ENCODE measurements around the gene CNTD1. TPM values are rescaled to one million over a fixed set of nuclear protein-coding genes. Genes with fewer than 3 reads are reported as not detected.

Gene CNTD1
- total RNA-seq, 1 donor from 2014 or later = not detected

DNA sequence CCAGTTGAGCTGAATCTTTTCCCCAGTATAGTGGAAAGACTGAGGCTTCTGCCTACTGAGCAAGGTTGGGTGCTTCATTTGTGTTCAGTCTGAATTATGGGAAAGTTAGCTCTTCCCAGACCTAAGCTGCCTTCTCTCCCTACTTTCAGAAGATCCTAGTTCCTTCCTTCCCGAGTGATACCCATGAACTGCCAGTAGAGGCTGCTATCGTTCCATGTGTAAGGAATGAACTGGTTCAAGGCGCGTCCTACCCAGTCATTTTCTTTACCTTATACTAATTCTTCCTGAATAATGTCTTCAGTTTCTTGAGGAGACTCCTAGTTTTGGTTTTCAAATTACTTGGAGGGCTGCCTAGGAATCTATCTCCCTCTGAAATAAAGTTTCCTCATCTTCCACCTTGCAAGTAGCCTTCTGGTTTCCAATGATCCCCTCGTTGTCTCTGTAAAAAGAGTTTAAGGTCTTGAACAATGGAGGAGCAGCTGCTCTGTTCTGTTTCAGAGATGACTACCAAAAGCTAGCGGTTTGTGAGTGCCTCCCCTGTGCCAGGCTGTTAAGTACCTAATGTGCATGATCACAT lies 44.8 kb downstream of the CNTD1 start:
- H3K9me3 ChIP-seq (ENCODE audit: insufficient read depth, low read depth, low read length) = no peaks in the 10 kb centered on the region
- no peak overlapping the region for H3K4me3 Mint-ChIP-seq (ENCODE audit: unreplicated experiment)
- peaks cover 51% of the 10 kb centered on the region for H3K36me3 ChIP-seq (ENCODE audit: insufficient read depth, low read length)
- no peak overlapping the region for H3K4me2 ChIP-seq (ENCODE audit: low read length)
- no peak overlapping the region for H3K9ac ChIP-seq (ENCODE audit: low read length)
- DNase-seq (ENCODE audit: low read depth) = peak; percentile 28
- no peak for FAIRE-seq
- H3K27ac ChIP-seq (ENCODE audit: low read depth, low read length) = no peak overlapping the region
- peaks cover 5% of the 10 kb centered on the region for H3K4me1 Mint-ChIP-seq (ENCODE audit: low read depth, unreplicated experiment)
- H4K20me1 ChIP-seq (ENCODE audit: insufficient read depth, low read length) = peaks cover 59% of the 10 kb centered on the region
- no peak overlapping the region for H3K27ac Mint-ChIP-seq (ENCODE audit: unreplicated experiment)
- H3K36me3 Mint-ChIP-seq (ENCODE audit: low read depth, unreplicated experiment) = peaks cover 9% of the 10 kb centered on the region
- H3K27me3 ChIP-seq (ENCODE audit: insufficient read depth, low read length) = no peaks in the 10 kb centered on the region
- H2AFZ ChIP-seq (ENCODE audit: low read depth, low read length) = no peak overlapping the region
- TF ChIP-seq, protein P1, sequence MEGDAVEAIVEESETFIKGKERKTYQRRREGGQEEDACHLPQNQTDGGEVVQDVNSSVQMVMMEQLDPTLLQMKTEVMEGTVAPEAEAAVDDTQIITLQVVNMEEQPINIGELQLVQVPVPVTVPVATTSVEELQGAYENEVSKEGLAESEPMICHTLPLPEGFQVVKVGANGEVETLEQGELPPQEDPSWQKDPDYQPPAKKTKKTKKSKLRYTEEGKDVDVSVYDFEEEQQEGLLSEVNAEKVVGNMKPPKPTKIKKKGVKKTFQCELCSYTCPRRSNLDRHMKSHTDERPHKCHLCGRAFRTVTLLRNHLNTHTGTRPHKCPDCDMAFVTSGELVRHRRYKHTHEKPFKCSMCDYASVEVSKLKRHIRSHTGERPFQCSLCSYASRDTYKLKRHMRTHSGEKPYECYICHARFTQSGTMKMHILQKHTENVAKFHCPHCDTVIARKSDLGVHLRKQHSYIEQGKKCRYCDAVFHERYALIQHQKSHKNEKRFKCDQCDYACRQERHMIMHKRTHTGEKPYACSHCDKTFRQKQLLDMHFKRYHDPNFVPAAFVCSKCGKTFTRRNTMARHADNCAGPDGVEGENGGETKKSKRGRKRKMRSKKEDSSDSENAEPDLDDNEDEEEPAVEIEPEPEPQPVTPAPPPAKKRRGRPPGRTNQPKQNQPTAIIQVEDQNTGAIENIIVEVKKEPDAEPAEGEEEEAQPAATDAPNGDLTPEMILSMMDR (IDR thresholded peaks at IDR 0.05; ENCODE audit: insufficient read depth, low read depth, low read length) = peak; percentile 99
- TF ChIP-seq EZH2 (IDR thresholded peaks at IDR 0.05; ENCODE audit: insufficient read depth, low read length) = no peak
- no peaks in the 10 kb centered on the region for H3K79me2 ChIP-seq (ENCODE audit: insufficient read depth, low read length)
- no peaks in the 10 kb centered on the region for H3K9me3 Mint-ChIP-seq (ENCODE audit: unreplicated experiment)
- H3K27me3 Mint-ChIP-seq (ENCODE audit: low read depth, unreplicated experiment) = no peaks in the 10 kb centered on the region
- H3K4me1 ChIP-seq (ENCODE audit: insufficient read depth, low read length) = peaks cover 4% of the 10 kb centered on the region
- H3K4me3 ChIP-seq (ENCODE audit: insufficient read depth, low read depth, low read length) = no peak overlapping the region

- Mint-ChIP-seq H3K4me3 (ENCODE audit: unreplicated experiment) (no peak within 1 kb of the TSS), H3K4me1 (ENCODE audit: low read depth, unreplicated experiment) (peaks cover 5% of the 10 kb centered on the region), H3K36me3 (ENCODE audit: low read depth, unreplicated experiment) (peaks cover 9% of the 10 kb centered on the region), H3K9me3 (ENCODE audit: unreplicated experiment) (no peaks in the 10 kb centered on the region), H3K27me3 (ENCODE audit: low read depth, unreplicated experiment) (no peaks in the 10 kb centered on the region), H3K27ac (ENCODE audit: unreplicated experiment) (no peak within 1 kb of the TSS)
- no peak for FAIRE-seq
- no peak for DNase-seq (ENCODE audit: low read depth)
- Histone ChIP-seq H4K20me1 (ENCODE audit: insufficient read depth, low read length) (peaks cover 56% of the 10 kb centered on the region), H3K9ac (ENCODE audit: low read length) (no peak within 1 kb of the TSS), H3K4me1 (ENCODE audit: insufficient read depth, low read length) (peaks cover 4% of the 10 kb centered on the region), H2AFZ (ENCODE audit: low read depth, low read length) (no peak within 1 kb of the TSS), H3K36me3 (ENCODE audit: insufficient read depth, low read length) (peaks cover 42% of the 10 kb centered on the region), H3K27ac (ENCODE audit: low read depth, low read length) (no peak within 1 kb of the TSS), H3K4me2 (ENCODE audit: low read length) (no peak within 1 kb of the TSS), H3K4me3 (ENCODE audit: insufficient read depth, low read depth, low read length) (no peak within 1 kb of the TSS), H3K9me3 (ENCODE audit: insufficient read depth, low read depth, low read length) (no peaks in the 10 kb centered on the region), H3K79me2 (ENCODE audit: insufficient read depth, low read length) (no peaks in the 10 kb centered on the region), H3K27me3 (ENCODE audit: insufficient read depth, low read length) (peaks cover under 1% of the 10 kb centered on the region)
- TF ChIP-seq, protein P1 (IDR thresholded peaks at IDR 0.05; ENCODE audit: insufficient read depth, low read depth, low read length) = no peak
- no peak for TF ChIP-seq EZH2 (IDR thresholded peaks at IDR 0.05; ENCODE audit: insufficient read depth, low read length)
These were observed 45.6 kb downstream of the CNTD1 start, which contains the start of gene AOC2 for GRCh38 chr17:42844271-42844670. Gene AOC2 (plus strand): TSS chr17:42844580. CDS start chr17:42844627, 47 bp downstream.
